Measurements from ENCODE around the gene CFAP298. TPM values are rescaled to one million over a fixed set of nuclear protein-coding genes. Genes with fewer than 3 reads are reported as not detected.
A peak's percentile ranks its signal among the peaks of the same experiment; 100 is the strongest.

CFAP298 gene
- total RNA-seq, 1 donor, result 14.8 TPM

GRCh38 chr21:32599091-32599490 lies 13.1 kb downstream of the CFAP298 start:
- Histone ChIP-seq H3K27me3 (ENCODE audit: insufficient read depth, low read length) (no peaks in the 10 kb centered on the region), H3K36me3 (ENCODE audit: insufficient read depth, low read length) (peaks cover 34% of the 10 kb centered on the region), H3K79me2 (ENCODE audit: insufficient read depth, low read length) (no peaks in the 10 kb centered on the region), H3K4me3 (ENCODE audit: insufficient read depth, low read length) (no peak overlapping the region), H2AFZ (ENCODE audit: low read length) (no peak overlapping the region), H3K4me1 (ENCODE audit: insufficient read depth, low read length) (peaks cover 6% of the 10 kb centered on the region), H3K4me2 (ENCODE audit: insufficient read depth, low read length) (no peak overlapping the region), H3K9me3 (ENCODE audit: low read depth, low read length) (no peaks in the 10 kb centered on the region), H4K20me1 (ENCODE audit: insufficient read depth, low read length) (peaks cover 2% of the 10 kb centered on the region), H3K27ac (ENCODE audit: low read depth, low read length) (no peak overlapping the region)
- DNase-seq (ENCODE audit: insufficient read length, low spot score, missing footprints), result no peak
- no peak for TF ChIP-seq CTCF (IDR thresholded peaks at IDR 0.05; ENCODE audit: extremely low read depth, low read depth, low read length)

- H3K4me1 ChIP-seq (ENCODE audit: insufficient read depth, low read length), result peaks cover 6% of the 10 kb centered on the region
- no peak overlapping the region for H3K4me3 ChIP-seq (ENCODE audit: insufficient read depth, low read length)
- no peaks in the 10 kb centered on the region for H3K27me3 ChIP-seq (ENCODE audit: insufficient read depth, low read length)
- TF ChIP-seq CTCF (IDR thresholded peaks at IDR 0.05; ENCODE audit: extremely low read depth, low read depth, low read length), result no peak
- H3K79me2 ChIP-seq (ENCODE audit: insufficient read depth, low read length), result no peaks in the 10 kb centered on the region
- H3K4me2 ChIP-seq (ENCODE audit: insufficient read depth, low read length), result no peak overlapping the region
- peak overlapping the region; percentile 55 for H3K27ac ChIP-seq (ENCODE audit: low read depth, low read length)
- peaks cover 2% of the 10 kb centered on the region for H4K20me1 ChIP-seq (ENCODE audit: insufficient read depth, low read length)
- no peak overlapping the region for H2AFZ ChIP-seq (ENCODE audit: low read length)
- peak; percentile 86 for DNase-seq (ENCODE audit: insufficient read length, low spot score, missing footprints)
- no peaks in the 10 kb centered on the region for H3K9me3 ChIP-seq (ENCODE audit: low read depth, low read length)
- peaks cover 16% of the 10 kb centered on the region for H3K36me3 ChIP-seq (ENCODE audit: insufficient read depth, low read length)
Measured at GRCh38 chr21:32597205-32597604, 15.0 kb downstream of the CFAP298 start.

- no peak overlapping the region for H3K4me3 ChIP-seq (ENCODE audit: insufficient read depth, low read length)
- peaks cover 8% of the 10 kb centered on the region for H3K36me3 ChIP-seq (ENCODE audit: insufficient read depth, low read length)
- H4K20me1 ChIP-seq (ENCODE audit: insufficient read depth, low read length), result peaks cover 2% of the 10 kb centered on the region
- TF ChIP-seq CTCF (IDR thresholded peaks at IDR 0.05; ENCODE audit: extremely low read depth, low read depth, low read length), result no peak
- no peaks in the 10 kb centered on the region for H3K27me3 ChIP-seq (ENCODE audit: insufficient read depth, low read length)
- peaks cover 6% of the 10 kb centered on the region for H3K4me1 ChIP-seq (ENCODE audit: insufficient read depth, low read length)
- DNase-seq (ENCODE audit: insufficient read length, low spot score, missing footprints), result no peak
- H3K79me2 ChIP-seq (ENCODE audit: insufficient read depth, low read length), result no peaks in the 10 kb centered on the region
- no peaks in the 10 kb centered on the region for H3K9me3 ChIP-seq (ENCODE audit: low read depth, low read length)
- H3K4me2 ChIP-seq (ENCODE audit: insufficient read depth, low read length), result no peak overlapping the region
- no peak overlapping the region for H3K27ac ChIP-seq (ENCODE audit: low read depth, low read length)
- no peak overlapping the region for H2AFZ ChIP-seq (ENCODE audit: low read length)
Measured at GRCh38 chr21:32595431-32595830, 16.7 kb downstream of the CFAP298 start.

GRCh38 chr21:32593690-32594089 lies 18.5 kb downstream of the CFAP298 start:
- Histone ChIP-seq H3K4me3 (ENCODE audit: insufficient read depth, low read length) (no peak overlapping the region), H3K27ac (ENCODE audit: low read depth, low read length) (no peak overlapping the region), H3K36me3 (ENCODE audit: insufficient read depth, low read length) (no peaks in the 10 kb centered on the region), H2AFZ (ENCODE audit: low read length) (no peak overlapping the region), H3K27me3 (ENCODE audit: insufficient read depth, low read length) (peaks cover 4% of the 10 kb centered on the region), H3K9me3 (ENCODE audit: low read depth, low read length) (no peaks in the 10 kb centered on the region), H3K79me2 (ENCODE audit: insufficient read depth, low read length) (no peaks in the 10 kb centered on the region), H3K4me2 (ENCODE audit: insufficient read depth, low read length) (no peak overlapping the region), H3K4me1 (ENCODE audit: insufficient read depth, low read length) (peaks cover 6% of the 10 kb centered on the region), H4K20me1 (ENCODE audit: insufficient read depth, low read length) (peaks cover 2% of the 10 kb centered on the region)
- DNase-seq (ENCODE audit: insufficient read length, low spot score, missing footprints), result no peak
- no peak for TF ChIP-seq CTCF (IDR thresholded peaks at IDR 0.05; ENCODE audit: extremely low read depth, low read depth, low read length)

All from osteoblast (primary cell).